HG02642 (cell line): ENCODE data around the gene TADA2B.
"Not testable (repeated sequence)": the region's sequence is repeated elsewhere in the genome, so short reads cannot be mapped to it uniquely, and the experiment has no call there.

Experiments used
- ATAC-seq: cut with Tn5 transposase; IDR thresholded peaks from one replicate; pipeline ENCODE4 v1.9.1; 2021; ENCODE audit warnings: mild to moderate bottlenecking; ENCODE audit not compliant: unreplicated experiment, poor library complexity

Gene TADA2B

DNA sequence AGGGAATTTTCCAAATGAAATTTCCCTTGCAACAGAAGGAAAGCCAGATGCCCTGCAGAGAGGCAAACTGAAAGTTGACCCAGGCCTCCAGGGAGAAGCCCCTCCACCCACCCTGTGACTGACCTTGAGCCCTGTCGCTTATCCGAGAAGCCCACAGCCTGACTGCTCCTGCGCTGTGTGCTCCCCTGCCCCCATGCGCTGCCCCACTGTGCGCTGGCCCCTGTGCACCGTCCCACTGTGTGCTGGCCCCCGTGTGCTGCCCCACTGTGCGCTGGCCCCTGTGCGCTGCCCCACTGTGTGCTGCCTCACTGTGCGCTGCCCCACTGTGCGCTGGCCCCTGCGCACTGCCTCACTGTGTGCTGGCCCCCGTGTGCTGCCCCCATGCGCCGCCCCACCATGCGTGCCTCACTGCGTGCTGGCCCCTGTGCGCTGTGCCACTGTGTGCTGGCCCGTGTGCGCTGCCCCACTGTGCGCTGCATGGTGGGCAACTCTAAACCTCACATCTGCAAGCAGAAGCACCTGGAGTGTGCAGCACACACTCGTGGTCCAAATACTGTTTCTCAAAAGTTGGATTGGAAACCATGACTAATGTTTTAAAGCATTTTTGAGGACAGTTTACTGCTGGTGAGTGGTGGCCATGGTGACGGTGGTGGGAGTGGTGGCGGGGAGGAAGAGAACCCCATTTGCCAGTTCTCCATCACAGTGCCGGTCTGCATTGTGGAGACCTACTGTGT is 33.0 kb downstream of the TADA2B start:
- ATAC-seq: no peak

DNA sequence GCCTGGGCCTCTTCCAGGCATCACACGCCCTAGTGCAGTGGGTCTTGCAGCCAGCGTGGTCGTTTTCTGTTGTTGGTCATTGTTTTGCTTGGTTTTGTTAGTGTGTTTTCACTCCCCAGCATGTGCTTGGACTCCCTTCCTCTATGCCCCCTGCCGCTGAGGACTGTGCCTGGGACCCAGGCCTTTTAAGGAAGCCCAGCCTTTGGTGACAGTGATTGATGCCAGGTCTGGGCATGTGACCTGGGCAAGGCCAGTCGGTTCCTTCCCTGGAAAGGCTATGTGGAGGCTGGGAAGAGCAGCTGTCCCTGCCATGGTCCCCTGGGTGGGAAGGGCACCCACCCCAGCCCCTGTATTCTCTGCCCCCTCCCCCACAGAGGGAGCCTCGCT is 33.5 kb downstream of the TADA2B start:
- ATAC-seq: no peak

DNA sequence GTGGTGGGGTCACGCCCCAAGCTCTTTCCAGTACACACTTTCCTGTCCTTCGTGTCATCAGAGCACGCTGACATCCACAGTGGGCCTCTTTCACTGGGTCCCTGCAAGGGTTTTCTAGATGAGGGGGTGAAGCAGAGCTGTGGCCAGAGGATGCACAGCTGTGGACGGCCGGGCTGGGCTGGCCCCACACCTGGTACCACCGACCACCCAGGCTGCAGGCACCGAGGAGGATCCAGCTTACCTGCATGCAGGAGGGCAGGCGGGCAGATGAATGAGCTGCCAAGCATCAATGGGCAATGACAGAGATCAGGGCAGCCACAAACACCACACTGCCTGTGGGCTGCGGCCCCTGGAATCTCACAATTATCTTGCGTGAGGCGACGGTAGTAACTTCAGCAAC is 34.2 kb downstream of the TADA2B start:
- no peak for ATAC-seq

DNA sequence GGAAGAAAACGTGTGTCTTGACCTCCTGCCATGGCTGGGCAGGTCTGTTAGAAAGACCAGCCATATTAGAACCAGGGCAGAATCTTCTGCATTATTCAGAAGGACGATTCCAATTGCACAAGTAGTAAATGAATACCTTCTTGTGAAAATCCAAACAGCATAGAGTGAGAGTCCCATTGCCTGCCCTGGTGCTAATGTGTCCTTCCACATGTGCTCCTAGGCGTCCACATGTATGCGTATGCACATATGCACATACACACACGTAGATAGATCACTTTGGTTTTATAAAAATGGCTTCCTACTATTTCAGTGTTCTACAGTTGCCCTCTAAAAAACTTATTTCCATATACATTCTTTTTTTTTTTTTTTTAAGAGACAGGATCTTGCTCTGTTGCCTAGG is 34.9 kb downstream of the TADA2B start:
- no peak for ATAC-seq

DNA sequence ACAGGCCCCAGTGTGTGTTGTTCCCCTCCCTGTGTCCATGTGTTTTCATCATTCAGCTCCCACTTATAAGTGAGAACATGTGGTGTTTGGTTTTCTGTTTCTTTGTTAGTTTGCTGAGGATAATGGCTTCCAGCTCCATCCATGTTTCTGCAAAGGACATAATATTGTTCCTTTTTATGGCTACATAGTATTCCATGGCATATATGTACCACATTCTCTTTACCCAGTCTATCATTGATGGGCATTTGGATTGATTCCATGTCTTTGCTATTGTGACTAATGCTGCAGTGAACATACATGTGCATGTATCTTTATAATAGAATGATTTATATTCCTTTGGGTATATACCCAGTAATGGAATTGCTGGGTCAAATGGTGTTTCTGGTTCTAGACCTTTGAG is 36.3 kb downstream of the TADA2B start:
- not testable (repeated sequence) for ATAC-seq

DNA sequence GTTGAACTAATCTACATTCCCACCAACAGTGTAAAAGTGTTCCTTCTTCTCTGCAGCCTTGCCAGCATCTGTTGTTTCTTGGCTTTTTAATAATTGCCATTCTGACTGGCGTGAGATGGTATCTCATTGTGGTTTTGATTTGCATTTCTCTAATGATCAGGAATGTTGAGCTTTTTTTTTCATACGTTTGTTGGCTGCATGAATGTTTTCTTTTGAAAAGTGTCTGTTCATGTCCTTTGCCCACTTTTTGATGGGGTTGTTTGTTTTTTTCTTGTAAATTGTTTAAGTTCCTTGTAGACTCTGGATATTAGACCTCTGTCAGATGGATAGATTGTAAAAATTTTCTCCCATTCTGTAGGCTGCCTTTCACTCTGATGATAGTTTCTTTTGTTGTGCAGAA is 36.7 kb downstream of the TADA2B start:
- not testable (repeated sequence) for ATAC-seq

DNA sequence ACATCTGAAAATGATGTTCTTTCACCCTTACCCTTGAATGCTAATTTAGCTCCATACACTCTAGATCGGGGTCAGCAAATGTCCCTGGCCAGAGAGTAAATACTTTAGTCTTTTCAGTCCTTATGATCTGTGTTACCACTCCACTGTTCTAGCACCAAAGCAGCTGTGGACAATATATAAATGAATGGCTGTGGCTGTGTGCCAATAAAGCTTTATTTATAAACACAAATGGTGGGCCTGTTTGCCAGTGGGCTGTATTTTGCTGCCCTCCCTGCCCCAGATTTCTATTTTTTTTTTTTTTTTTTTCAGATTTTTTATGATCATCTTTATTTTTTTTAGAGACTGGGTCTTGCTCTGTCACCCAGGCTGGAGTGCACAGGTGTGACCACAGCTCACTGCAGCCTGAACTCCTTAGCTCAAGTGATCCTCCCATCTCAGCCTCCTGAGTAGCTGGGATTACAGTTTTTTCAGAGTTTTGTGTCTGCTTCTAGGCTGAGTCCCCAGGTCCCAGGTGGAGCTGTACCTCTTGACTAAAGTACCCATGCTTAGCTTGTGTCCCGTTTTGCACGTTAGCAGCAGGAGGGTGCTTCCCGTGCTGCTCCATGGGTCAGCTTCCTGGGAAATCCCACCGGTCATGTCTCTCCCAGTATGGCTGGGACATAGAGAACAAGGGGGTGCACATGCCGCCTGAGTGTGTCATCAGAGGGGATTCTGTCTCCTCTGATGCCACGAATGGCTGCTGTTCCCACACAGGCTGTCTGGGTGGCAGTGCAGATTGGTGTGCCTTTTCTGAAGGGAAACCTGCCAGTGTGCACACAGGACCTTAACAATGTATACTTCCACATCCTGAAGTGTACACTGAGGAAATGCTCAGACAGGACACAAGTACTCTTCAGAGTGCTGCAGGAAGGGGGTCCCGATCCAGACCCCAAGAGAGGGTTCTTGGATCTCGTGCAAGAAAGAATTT is 40.7 kb downstream of the TADA2B start:
- ATAC-seq: no peak

DNA sequence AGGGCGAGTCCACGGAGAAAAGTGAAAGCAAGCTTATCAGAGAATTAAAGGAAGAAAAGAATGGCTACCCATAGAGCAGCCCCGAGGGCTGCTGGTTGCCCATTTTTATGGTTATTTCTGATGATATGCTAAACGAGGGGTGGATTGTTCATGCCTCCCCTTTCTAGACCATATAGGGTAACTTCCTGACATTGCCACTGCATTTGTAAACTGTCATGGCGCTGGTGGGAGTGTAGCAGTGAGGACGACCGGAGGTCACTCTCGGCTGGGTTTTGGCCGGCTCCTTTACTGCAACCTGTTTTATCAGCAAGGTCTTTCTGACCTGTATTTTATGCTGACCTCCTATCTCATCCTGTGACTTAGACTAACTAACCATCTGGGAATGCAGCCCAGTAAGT is 41.4 kb downstream of the TADA2B start:
- not testable (repeated sequence) for ATAC-seq

DNA sequence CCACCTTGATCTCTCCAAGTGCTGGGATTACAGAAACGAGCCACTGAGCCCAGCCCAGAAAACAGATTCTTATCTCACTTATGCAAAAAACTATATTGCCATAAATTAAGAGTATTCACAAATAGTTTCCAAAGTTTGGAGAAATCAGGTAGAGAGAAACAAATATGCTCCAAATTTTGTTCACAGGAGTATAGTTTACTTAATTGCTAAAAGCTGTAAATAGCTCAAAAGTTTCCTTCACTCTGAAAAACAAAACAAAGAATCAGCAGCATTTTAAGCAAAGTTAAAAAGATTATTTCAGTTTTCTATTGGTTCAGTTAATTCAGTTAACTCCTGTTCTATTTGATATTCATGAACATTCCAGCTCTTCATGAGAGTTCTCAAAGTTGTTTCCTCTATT is 43.2 kb downstream of the TADA2B start:
- no peak for ATAC-seq

DNA sequence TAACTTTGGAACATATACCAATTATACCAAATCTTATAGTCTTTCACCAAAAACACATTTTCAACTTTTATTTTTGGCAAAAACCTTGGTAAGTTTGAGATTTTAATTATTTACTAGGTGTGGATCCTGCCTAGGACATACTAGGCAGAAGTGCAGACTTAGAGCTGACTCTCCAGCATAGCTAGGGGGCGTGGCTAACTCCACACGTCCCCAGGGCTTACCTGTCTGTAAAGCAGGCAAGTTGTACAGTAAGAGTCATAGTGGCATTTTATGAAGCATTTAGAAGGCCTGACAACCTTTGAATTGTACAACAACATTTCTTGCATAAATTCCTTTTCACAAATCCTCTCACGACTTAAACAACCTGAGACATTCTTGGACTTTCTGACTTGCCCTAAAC is 43.9 kb downstream of the TADA2B start:
- ATAC-seq: no peak

DNA sequence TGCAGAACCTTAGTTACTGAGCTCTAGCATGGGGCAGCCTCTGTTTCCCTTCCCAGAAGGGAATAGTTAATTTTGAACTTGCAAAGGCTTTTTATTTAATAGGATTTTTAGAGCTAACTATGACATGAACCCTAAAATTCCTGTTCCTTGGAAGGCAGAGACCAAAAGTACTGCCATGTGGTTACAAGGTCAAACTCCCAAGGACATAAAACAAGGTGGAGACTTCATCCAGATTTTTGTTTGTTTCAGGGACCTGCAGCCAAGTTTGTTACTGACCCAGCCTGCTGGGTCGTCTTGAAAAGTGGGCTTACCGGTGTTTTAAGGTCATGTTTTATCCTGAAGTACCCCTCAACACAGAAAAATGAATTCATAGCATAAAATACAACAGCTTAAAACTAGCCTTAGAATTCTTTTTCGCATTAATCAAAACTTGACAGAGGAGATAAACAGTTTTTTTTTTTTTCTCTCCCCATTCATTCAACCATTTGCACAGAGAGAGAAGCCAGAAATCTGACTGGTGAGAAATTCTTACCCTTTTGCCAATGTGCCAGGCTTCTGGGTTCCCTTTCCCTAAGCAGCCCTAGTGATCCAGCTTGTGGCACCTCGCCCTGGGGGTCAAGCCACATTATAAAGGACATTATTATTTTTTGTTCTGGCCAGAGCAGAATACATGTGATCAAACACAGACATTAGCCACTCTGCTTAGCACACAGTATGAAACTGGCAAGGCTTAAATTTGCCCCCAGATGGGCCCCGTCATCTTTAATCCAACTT is 46.2 kb downstream of the TADA2B start:
- ATAC-seq: no peak

DNA sequence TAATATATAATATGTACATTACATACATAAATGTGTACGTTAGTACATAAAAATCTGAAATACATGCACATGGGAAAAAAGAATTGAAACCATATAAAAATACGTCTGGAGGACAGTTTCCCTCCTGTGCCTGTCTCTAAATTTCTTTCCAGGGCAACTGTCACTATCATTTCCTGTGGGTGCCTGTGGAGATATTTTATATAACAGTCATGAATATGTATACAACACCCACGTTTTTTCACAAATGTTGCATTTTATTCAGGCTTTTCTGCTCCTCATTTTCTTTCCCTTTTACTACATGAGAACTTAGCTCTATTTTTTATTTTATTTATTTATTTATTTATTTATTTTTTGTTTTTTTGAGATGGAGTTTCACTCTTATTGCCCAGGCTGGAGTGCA is 48.9 kb downstream of the TADA2B start:
- ATAC-seq: no peak

DNA sequence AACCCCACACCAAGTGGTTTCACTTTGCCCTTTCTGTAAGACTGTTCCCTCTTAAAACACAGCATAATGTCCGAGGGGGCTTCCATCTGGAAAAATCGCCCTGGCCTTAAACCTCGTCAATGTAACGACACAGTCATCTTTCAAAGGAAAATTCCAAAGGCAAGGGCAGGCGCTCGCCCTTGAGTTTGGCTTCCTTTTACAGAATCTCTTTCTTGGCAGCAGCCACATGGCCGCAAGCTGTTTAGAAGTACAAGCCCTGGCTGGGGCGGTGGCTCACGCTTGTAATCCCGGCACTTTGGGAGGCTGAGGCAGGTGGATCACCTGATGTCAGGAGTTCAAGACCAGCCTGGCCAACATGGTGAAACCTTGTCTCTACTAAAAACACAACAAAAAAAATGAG is 51.7 kb downstream of the TADA2B start:
- no peak for ATAC-seq

DNA sequence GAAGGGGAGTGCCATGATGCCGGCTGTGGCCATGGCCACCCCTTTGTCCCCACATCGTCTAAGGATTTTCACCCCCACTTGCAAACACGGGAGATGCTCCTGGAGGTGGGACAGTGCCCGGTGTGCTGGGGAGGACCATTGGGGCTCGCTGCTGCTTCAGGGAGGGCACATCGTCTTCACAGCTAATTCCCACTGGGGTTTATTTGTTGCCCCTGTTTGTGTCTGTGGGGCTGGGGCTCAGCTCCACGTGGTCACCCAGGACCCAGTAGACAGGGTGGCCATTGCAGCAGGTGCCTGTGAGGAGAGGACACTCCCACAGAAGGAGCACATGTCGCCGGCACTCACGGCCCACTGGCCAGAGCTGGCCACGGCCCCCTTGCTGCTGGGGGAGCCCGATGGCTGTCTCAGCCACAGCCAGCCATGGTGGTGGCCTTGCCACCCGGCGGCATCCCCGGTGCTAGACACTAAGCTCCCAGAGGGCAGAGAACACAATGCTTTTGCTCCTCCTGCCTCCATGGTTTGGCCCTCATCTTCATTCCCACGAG is 52.5 kb downstream of the TADA2B start:
- ATAC-seq: no peak

DNA sequence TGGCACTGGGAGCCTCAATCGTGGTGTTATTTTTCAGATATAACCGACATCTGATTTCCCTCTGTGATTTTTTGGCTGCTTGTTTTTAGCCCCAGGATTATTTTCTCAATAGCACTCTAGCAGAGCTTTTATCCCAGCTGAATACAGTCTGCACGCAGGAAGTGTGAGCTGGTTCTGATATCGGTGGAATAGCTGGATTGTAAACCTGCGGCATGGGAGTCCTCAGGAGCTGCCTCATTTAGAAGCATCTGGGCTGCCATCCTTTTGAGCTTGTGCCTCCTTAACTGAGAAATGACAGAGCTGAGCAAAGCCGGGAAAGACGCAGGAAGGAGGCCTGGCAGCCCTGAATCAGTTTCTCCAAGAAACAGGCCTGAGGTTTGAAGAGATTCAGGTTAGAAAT is 53.1 kb downstream of the TADA2B start:
- no peak for ATAC-seq

DNA sequence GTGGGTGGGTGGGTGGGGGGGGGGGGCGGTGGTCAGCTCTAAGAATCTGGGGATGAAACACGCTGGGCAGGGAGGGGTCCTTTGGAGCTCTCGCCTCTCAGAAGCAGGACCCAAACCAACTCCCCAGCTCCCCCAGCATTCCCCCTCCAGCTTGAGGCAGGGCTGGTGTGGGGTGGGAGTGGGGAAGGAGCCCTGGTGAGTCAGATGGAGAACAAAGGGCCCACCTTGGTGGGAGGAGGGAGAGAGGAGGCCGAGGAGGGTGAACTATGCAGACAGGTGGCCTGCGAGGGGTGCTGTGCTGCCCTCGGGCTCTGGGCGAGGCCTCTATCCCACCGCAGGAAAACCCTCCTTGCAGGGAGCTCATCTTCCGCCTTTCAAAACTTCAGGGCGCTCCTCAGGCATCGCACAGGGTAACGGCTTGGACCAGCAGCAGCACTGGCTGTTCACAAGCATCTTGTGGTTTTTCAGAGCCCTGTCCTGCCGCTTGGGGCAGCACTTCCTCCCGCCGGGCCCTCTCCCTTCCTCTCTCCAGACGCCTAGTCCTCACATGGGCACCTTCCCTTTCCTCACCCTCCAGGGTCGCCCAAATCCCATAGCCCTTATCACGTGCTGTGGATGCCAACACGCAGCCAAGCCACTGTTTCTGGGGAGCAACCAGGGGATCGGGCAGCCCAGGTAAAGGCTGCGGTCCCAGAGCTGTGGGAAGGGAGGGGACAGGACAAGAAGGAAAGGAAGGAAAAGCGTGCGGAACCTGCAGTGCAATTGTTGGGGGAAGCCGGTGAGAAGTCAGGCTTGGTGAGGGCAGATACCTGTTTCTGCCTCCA is 58.7 kb downstream of the TADA2B start:
- peak; percentile 65 for ATAC-seq

DNA sequence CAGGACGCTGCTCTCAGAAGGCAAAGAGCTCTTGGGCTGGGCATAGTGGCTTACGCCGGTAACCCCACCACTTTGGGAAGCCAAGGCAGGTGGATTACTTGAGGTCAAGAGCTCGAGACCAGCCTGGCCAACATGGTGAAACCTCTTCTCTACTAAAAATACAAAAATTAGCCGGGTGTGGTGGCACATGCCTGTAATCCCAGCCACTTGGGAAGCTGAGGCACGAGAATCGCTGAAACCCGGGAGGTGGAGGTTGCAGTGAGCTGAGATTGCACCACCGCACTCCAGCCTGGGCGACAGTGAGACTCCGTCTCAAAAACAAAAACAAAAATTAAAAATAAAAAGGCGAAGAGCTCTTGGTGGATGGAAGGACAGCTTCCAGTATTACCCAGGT is 59.3 kb downstream of the TADA2B start:
- ATAC-seq: not testable (repeated sequence)

DNA sequence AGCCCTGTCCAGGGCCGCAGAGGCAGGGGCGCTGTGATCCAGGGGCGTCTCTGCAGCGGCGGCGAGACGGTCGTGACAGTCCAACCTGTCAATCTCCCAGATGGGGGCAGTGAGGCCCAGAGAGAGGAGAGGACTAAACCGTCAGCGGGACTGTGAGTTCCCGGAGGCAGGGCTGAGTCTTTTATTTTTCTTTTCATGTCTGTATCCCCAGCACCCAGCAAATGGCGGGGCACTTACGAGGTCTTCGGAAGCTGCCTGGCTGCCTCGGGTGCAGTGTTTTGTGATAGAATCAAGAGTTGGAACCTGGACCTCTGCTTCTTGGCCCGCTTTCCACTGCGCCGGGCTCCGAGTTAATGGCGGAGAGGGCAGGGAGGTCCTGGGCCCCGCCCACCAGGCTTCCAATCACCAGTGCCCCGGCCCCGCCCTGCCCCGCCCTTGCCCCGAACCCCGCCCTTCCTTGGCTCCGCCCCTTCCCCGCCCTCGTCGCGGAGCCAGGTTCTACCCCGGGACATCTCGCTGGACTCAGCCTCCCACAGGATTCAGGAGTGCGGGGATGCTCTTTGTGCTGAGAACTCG is 59.9 kb downstream of the TADA2B start:
- peak; percentile 86 for ATAC-seq

DNA sequence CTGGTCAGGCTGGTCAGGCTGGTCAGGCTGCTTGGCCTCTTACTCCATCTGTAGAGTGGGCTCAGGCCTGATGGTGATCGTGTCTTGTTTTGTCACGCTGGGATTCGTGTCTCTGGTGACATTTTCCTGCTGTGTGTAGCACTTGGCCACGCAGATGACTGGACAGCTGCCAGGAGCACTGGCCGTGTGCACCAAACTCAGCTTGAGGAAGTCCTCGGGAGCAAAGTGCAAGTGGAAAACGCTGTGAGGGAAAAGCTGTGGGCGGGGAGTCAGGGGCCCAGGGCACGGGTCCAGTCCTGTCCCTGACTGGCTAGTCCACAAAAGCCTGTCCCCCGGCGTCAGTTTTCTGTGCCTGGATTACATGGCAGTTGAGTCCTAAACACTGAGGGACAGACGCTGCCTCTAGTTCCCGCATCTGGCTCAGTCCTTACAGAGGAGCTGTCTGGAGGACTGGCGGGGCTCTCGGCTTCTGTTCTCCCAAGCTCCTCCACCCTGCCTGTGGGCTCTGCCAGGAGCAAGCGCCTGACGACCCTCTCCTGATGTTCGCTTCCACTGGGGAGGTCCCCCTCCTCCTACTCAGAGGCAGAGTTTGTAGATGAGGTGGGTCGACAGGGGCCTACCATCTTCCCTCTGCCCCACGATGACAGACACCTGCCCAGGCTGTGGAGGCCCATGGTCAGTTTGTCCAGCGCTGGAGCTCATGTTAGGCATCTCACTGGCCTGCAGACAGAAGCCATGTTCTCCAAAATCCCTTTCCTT is 60.6 kb downstream of the TADA2B start:
- no peak for ATAC-seq
